WTC11 (cell line): ENCODE results near the gene NACC2. TPM values are rescaled to one million over a fixed set of nuclear protein-coding genes. Genes with fewer than 3 reads are reported as not detected.

Experiments
- ATF1 ChIP-seq: sonication (generic); formaldehyde crosslinking; IDR thresholded peaks from 2 replicates; pipeline ENCODE4 v1.8.1; 2023; ENCODE audit warnings: mild to moderate bottlenecking, moderate library complexity, missing genetic modification reagents
- ATF2 ChIP-seq: sonication (generic); formaldehyde crosslinking; IDR thresholded peaks from 2 replicates; pipeline ENCODE4 v1.8.1; 2022; ENCODE audit warnings: low read depth, missing genetic modification reagents, borderline replicate concordance
- CDX4 ChIP-seq: fragments of 250-450 bp; sonication (Bioruptor Pico); IDR thresholded peaks from 2 replicates; pipeline ENCODE4 v1.9.0; 2021; ENCODE audit warnings: moderate library complexity, mild to moderate bottlenecking, inconsistent platforms, borderline replicate concordance
- ELF4 ChIP-seq: sonication (generic); formaldehyde crosslinking; IDR thresholded peaks from 2 replicates; pipeline ENCODE4 v1.8.1; 2022; ENCODE audit warnings: low read depth, mild to moderate bottlenecking, moderate library complexity, missing genetic modification reagents
- ESRRA ChIP-seq: sonication (generic); formaldehyde crosslinking; IDR thresholded peaks from 2 replicates; pipeline ENCODE4 v1.8.1; 2022; ENCODE audit warnings: mild to moderate bottlenecking, missing genetic modification reagents, borderline replicate concordance
- ETV6 ChIP-seq: sonication (generic); formaldehyde crosslinking; IDR thresholded peaks from 2 replicates; pipeline ENCODE4 v1.8.1; 2022; ENCODE audit warnings: mild to moderate bottlenecking, missing genetic modification reagents
- FOXJ3 ChIP-seq: sonication (generic); formaldehyde crosslinking; IDR thresholded peaks from 2 replicates; pipeline ENCODE4 v1.9.0; 2021; ENCODE audit warnings: missing genetic modification reagents, mild to moderate bottlenecking, borderline replicate concordance
- FOXK1 ChIP-seq: sonication (generic); formaldehyde crosslinking; IDR thresholded peaks from 2 replicates; pipeline ENCODE4 v1.8.0; 2022; ENCODE audit warnings: mild to moderate bottlenecking, moderate library complexity, missing genetic modification reagents
- GABPB1 ChIP-seq: sonication (generic); formaldehyde crosslinking; IDR thresholded peaks from 2 replicates; pipeline ENCODE4 v1.8.1; 2023; ENCODE audit warnings: mild to moderate bottlenecking, missing genetic modification reagents
- GTF2I ChIP-seq: fragments of 250-450 bp; sonication (Bioruptor Pico); conservative IDR thresholded peaks from 2 replicates; pipeline ENCODE4 v1.4.0; 2021; ENCODE audit warnings: mild to moderate bottlenecking
- HMGXB4 ChIP-seq: sonication (generic); formaldehyde crosslinking; IDR thresholded peaks from 2 replicates; pipeline ENCODE4 v1.8.1; 2023; ENCODE audit warnings: mild to moderate bottlenecking, moderate library complexity, missing genetic modification reagents
- IRF1 ChIP-seq: sonication (generic); formaldehyde crosslinking; IDR thresholded peaks from 2 replicates; pipeline ENCODE4 v1.8.0; 2023; ENCODE audit warnings: missing genetic modification reagents
- NR3C1 ChIP-seq: sonication (generic); formaldehyde crosslinking; conservative IDR thresholded peaks from 2 replicates; pipeline ENCODE4 v1.8.1; 2023; ENCODE audit warnings: low read depth, mild to moderate bottlenecking, missing genetic modification reagents
- PRDM15 ChIP-seq: sonication (generic); formaldehyde crosslinking; IDR thresholded peaks from 2 replicates; pipeline ENCODE4 v1.8.0; 2022; ENCODE audit warnings: missing genetic modification reagents
- RORB ChIP-seq: fragments of 250-450 bp; sonication (Bioruptor Pico); IDR thresholded peaks from 2 replicates; pipeline ENCODE4 v1.9.0; 2021; ENCODE audit warnings: mild to moderate bottlenecking
- SP1 ChIP-seq: sonication (generic); formaldehyde crosslinking; conservative IDR thresholded peaks from 2 replicates; pipeline ENCODE4 v1.8.1; 2022; ENCODE audit warnings: missing genetic modification reagents
- TP53 ChIP-seq: sonication (generic); formaldehyde crosslinking; IDR thresholded peaks from 2 replicates; pipeline ENCODE4 v1.8.1; 2023; ENCODE audit warnings: mild to moderate bottlenecking, missing genetic modification reagents
- ZNF219 ChIP-seq: sonication (generic); formaldehyde crosslinking; IDR thresholded peaks from 2 replicates; pipeline ENCODE4 v1.8.0; 2023; ENCODE audit warnings: missing genetic modification reagents, mild to moderate bottlenecking, borderline replicate concordance
- ZNF317 ChIP-seq: sonication (generic); formaldehyde crosslinking; IDR thresholded peaks from 2 replicates; pipeline ENCODE4 v1.8.1; 2023; ENCODE audit warnings: low read depth, mild to moderate bottlenecking, moderate library complexity, missing genetic modification reagents, borderline replicate concordance
- ZNF396 ChIP-seq: fragments of 250-450 bp; sonication (Bioruptor Pico); IDR thresholded peaks from 2 replicates; pipeline ENCODE4 v1.8.0; 2021; ENCODE audit warnings: mild to moderate bottlenecking, moderate library complexity, borderline replicate concordance
- ZNF425 ChIP-seq: fragments of 250-450 bp; sonication (Bioruptor Pico); conservative IDR thresholded peaks from 2 replicates; pipeline ENCODE4 v1.9.0; 2021; ENCODE audit warnings: mild to moderate bottlenecking
- ZNF532 ChIP-seq: fragments of 250-450 bp; sonication (Bioruptor Pico); IDR thresholded peaks from 2 replicates; pipeline ENCODE4 v1.9.0; 2021; ENCODE audit warnings: mild to moderate bottlenecking, borderline replicate concordance
- ZNF671 ChIP-seq: fragments of 250-450 bp; sonication (Bioruptor Pico); IDR thresholded peaks from 2 replicates; pipeline ENCODE4 v1.8.0; 2021; ENCODE audit warnings: mild to moderate bottlenecking
- total RNA-seq: library from RNA; stranded (reverse); gene quantifications from 3 replicates; pipeline ENCODE4 v1.2.3, GENCODE V29; 2021

The NACC2 gene
- total RNA-seq, 1 experiment from 2014 or later = 17.1 TPM

- no peak for TF ChIP-seq ZNF425 (CRISPR knock-in tag)
- TF ChIP-seq RORB (CRISPR knock-in tag) = no peak
- peak; percentile 61; the same call in 1 of the 2 replicates for TF ChIP-seq ETV6 (CRISPR knock-in tag)
- no peak for TF ChIP-seq CDX4 (CRISPR knock-in tag)
- TF ChIP-seq ZNF532 (CRISPR knock-in tag) = no peak
- no peak for TF ChIP-seq NR3C1 (CRISPR knock-in tag)
- no peak for TF ChIP-seq ZNF671 (CRISPR knock-in tag)
- TF ChIP-seq SP1 (CRISPR knock-in tag) = peak; percentile 84
- no peak for TF ChIP-seq FOXK1
- no peak for TF ChIP-seq ESRRA (CRISPR knock-in tag)
- TF ChIP-seq TP53 (CRISPR knock-in tag) = no peak
- no peak for TF ChIP-seq ZNF396 (CRISPR knock-in tag)
- no peak for TF ChIP-seq FOXJ3
- TF ChIP-seq ATF1 (CRISPR knock-in tag) = no peak
- TF ChIP-seq ELF4 = no peak
- no peak for TF ChIP-seq GTF2I (CRISPR knock-in tag)
- TF ChIP-seq HMGXB4 (CRISPR knock-in tag) = no peak
- TF ChIP-seq GABPB1 (CRISPR knock-in tag) = peak; percentile 41; the same call in 1 of the 2 replicates
- TF ChIP-seq ZNF219 (CRISPR knock-in tag) = no peak
- TF ChIP-seq ZNF317 = no peak
- no peak for TF ChIP-seq IRF1
- no peak for TF ChIP-seq PRDM15 (CRISPR knock-in tag)
- TF ChIP-seq ATF2 (CRISPR knock-in tag) = no peak
Measured at GRCh38 chr9:135992486-135993408, 102.3 kb downstream of the NACC2 start (continued).
